A549 (cell line): ENCODE data around the gene SKI. TPM values are rescaled to one million over a fixed set of nuclear protein-coding genes. Genes with fewer than 3 reads are reported as not detected.

Experiments
- ATAC-seq, 2 experiments: fragments of 200-7000 bp in 1 of 2; fragments of >200 bp in 1 of 2; cut with Nextera tagmentation in 1 of 2; cut with Tn5 transposase in 1 of 2; 3 replicates each; pipeline versions ENCODE4 v1.8.0 to v1.9.1; 2018 to 2020; ENCODE audit warnings: mild to moderate bottlenecking in 1 of 2, moderate library complexity in 1 of 2
- CTCF ChIA-PET: fragments of 300-600 bp; sonication (Branson Sonifier 250); formaldehyde crosslinking; extraction: SDS; loops from one replicate; lab custom pipeline; 2021; ENCODE audit warnings: antibody characterized with exemption, inconsistent platforms; lab: Yijun Ruan, JAX
- POLR2A ChIA-PET: fragments of 350-600 bp; formaldehyde crosslinking; extraction: SDS; loops from one replicate; lab custom pipeline; 2021; ENCODE audit warnings: antibody characterized with exemption, inconsistent platforms; lab: Yijun Ruan, JAX
- DNase-seq, 2 experiments: peaks; one replicate each; pipeline versions ENCODE4 v3.0.0 to v3.0.0-alpha.2; 2011 to 2016; ENCODE audit warnings: low read depth in 1 of 2, low spot score in 1 of 2
- FAIRE-seq: peaks from 2 replicates; lab custom pipeline; 2011; peaks lifted over from hg19 to GRCh38; lab: Jason Lieb, UNC
- H3K27ac ChIP-seq, 2 experiments: fragments of >200 bp; sonication (Bioruptor Twin); formaldehyde crosslinking; 3 replicates each; pipeline ENCODE4 v1.5.1; 2016 to 2017
- H3K4me1 ChIP-seq: fragments of >200 bp; sonication (Bioruptor Twin); formaldehyde crosslinking; 3 replicates; pipeline ENCODE4 v1.6.1; 2016
- H3K4me2 ChIP-seq: fragments of >200 bp; sonication (Bioruptor Twin); formaldehyde crosslinking; 3 replicates; pipeline ENCODE4 v1.6.1; 2016
- H3K4me3 ChIP-seq: fragments of >200 bp; sonication (Bioruptor Twin); formaldehyde crosslinking; 3 replicates; pipeline ENCODE4 v1.5.1; 2016
- H3K9me3 ChIP-seq: fragments of >200 bp; sonication (Bioruptor Twin); formaldehyde crosslinking; 3 replicates; pipeline ENCODE4 v1.6.1; 2016
- BHLHE40 ChIP-seq: IDR thresholded peaks from 2 replicates; pipeline ENCODE4 v1.6.1; 2012; ENCODE audit warnings: low read depth, low read length, inconsistent platforms
- CBX8 ChIP-seq: fragments of 200-600 bp; sonication (generic); IDR thresholded peaks from 2 replicates; pipeline ENCODE4 v1.6.1; 2016
- CHD2 ChIP-seq: fragments of 150-350 bp; IDR thresholded peaks from 2 replicates; pipeline ENCODE4 v1.6.1; 2014; ENCODE audit warnings: low read length; ENCODE audit not compliant: partially characterized antibody
- CHD4 ChIP-seq: fragments of 200-600 bp; sonication (generic); IDR thresholded peaks from 2 replicates; pipeline ENCODE4 v1.6.1; 2016; ENCODE audit warnings: antibody characterized with exemption, mild to moderate bottlenecking, borderline replicate concordance
- E2F6 ChIP-seq: IDR thresholded peaks from 2 replicates; pipeline ENCODE4 v1.6.1; 2012; ENCODE audit warnings: low read depth, borderline replicate concordance
- EHF ChIP-seq: fragments of 250-450 bp; sonication (Bioruptor Pico); IDR thresholded peaks from 2 replicates; pipeline ENCODE4 v1.5.0; 2020; ENCODE audit warnings: mild to moderate bottlenecking
- ELK1 ChIP-seq: fragments of 150-350 bp; IDR thresholded peaks from 2 replicates; pipeline ENCODE4 v1.6.1; 2014; ENCODE audit warnings: low read depth, mild to moderate bottlenecking, low read length
- FOSL2 ChIP-seq, 2 experiments: fragments of 450-650 bp in 1 of 2; fragments of >200 bp in 1 of 2; sonication (Bioruptor Twin) in 1 of 2; formaldehyde crosslinking; IDR thresholded peaks; 2 replicates each; pipeline versions ENCODE4 v1.5.0 to v1.6.1; 2016 to 2020; ENCODE audit warnings: mild to moderate bottlenecking in 1 of 2, moderate library complexity in 1 of 2
- FOXS1 ChIP-seq: fragments of 250-450 bp; sonication (Bioruptor Pico); IDR thresholded peaks from 2 replicates; pipeline ENCODE4 v1.5.0; 2020; ENCODE audit warnings: mild to moderate bottlenecking, moderate library complexity
- HMGXB4 ChIP-seq: fragments of 250-450 bp; sonication (Bioruptor Pico); IDR thresholded peaks from 2 replicates; pipeline ENCODE4 v1.5.0; 2021; ENCODE audit warnings: mild to moderate bottlenecking, moderate library complexity, borderline replicate concordance
- HOXA7 ChIP-seq: fragments of 250-450 bp; sonication (Bioruptor Pico); IDR thresholded peaks from 2 replicates; pipeline ENCODE4 v1.5.0; 2020; ENCODE audit warnings: mild to moderate bottlenecking, moderate library complexity
- HOXB5 ChIP-seq: fragments of 250-450 bp; sonication (Bioruptor Pico); IDR thresholded peaks from 2 replicates; pipeline ENCODE4 v1.5.0; 2020; ENCODE audit warnings: mild to moderate bottlenecking, moderate library complexity
- JUNB ChIP-seq: fragments of >200 bp; sonication (Bioruptor Twin); formaldehyde crosslinking; IDR thresholded peaks from 2 replicates; pipeline ENCODE4 v1.6.1; 2016
- MYC ChIP-seq: IDR thresholded peaks from 2 replicates; pipeline ENCODE4 v1.6.1; 2012; ENCODE audit warnings: mild to moderate bottlenecking, inconsistent platforms, low read length, improper control_type of control experiment, borderline replicate concordance
- POLR2A ChIP-seq: IDR thresholded peaks from 2 replicates; pipeline ENCODE4 v1.6.1; 2012; ENCODE audit warnings: mild to moderate bottlenecking, low read length
- RAD21 ChIP-seq, 2 experiments: fragments of >200 bp in 1 of 2; sonication (Bioruptor Twin) in 1 of 2; formaldehyde crosslinking in 1 of 2; IDR thresholded peaks in 1 of 2; conservative IDR thresholded peaks in 1 of 2; 2 replicates in 1 of 2; 3 replicates in 1 of 2; pipeline ENCODE4 v1.6.1; 2012 to 2018; ENCODE audit warnings: inconsistent platforms in 1 of 2
- RARB ChIP-seq: fragments of 250-450 bp; sonication (Bioruptor Pico); IDR thresholded peaks from 2 replicates; pipeline ENCODE4 v1.8.0; 2021; ENCODE audit warnings: mild to moderate bottlenecking, moderate library complexity
- RCOR1 ChIP-seq: fragments of 150-350 bp; IDR thresholded peaks from 2 replicates; pipeline ENCODE4 v1.6.1; 2014; ENCODE audit warnings: antibody characterized with exemption, low read length, low read depth
- REST ChIP-seq: fragments of 200-600 bp; sonication (generic); IDR thresholded peaks from 2 replicates; pipeline ENCODE4 v1.6.1; 2016; ENCODE audit warnings: antibody characterized with exemption, mild to moderate bottlenecking, moderate library complexity
- SMC3 ChIP-seq: fragments of >200 bp; sonication (Bioruptor Twin); formaldehyde crosslinking; IDR thresholded peaks from 3 replicates; pipeline ENCODE4 v1.6.1; 2018; ENCODE audit warnings: inconsistent platforms
- SREBF2 ChIP-seq: fragments of 450-650 bp; IDR thresholded peaks from 2 replicates; pipeline ENCODE4 v1.6.1; 2014; ENCODE audit warnings: mild to moderate bottlenecking, moderate library complexity
- TFCP2L1 ChIP-seq: fragments of 250-450 bp; sonication (Bioruptor Pico); IDR thresholded peaks from 2 replicates; pipeline ENCODE4 v1.5.0; 2021; ENCODE audit warnings: mild to moderate bottlenecking
- TP53 ChIP-seq: fragments of 250-450 bp; sonication (Bioruptor Pico); IDR thresholded peaks from 2 replicates; pipeline ENCODE4 v1.5.0; 2021; ENCODE audit warnings: mild to moderate bottlenecking, moderate library complexity
- ZFP36 ChIP-seq: fragments of 450-650 bp; IDR thresholded peaks from 2 replicates; pipeline ENCODE4 v1.6.1; 2014; ENCODE audit warnings: borderline replicate concordance; ENCODE audit not compliant: partially characterized antibody
- ZNF302 ChIP-seq: fragments of 250-450 bp; sonication (Bioruptor Pico); IDR thresholded peaks from 2 replicates; pipeline ENCODE4 v1.9.0; 2021; ENCODE audit warnings: inconsistent platforms, mild to moderate bottlenecking, moderate library complexity
- WGBS: methylation state at CpG from one replicate; pipeline ENCODE4 v1.1.6; 2017; ENCODE audit errors: missing lambda C conversion rate; 5-methylcytosine and 5-hydroxymethylcytosine counted together
- polyA plus RNA-seq, 4 experiments: library from polyadenylated mRNA; depleted of rRNA in 3 of 4; stranded (reverse); fragments of >200 nt; fragmentation: RNase III in 1 of 4; extraction: RNeasy Plus Mini Kit Qiagen cat#74134 plus additional on column Dnase treatment in 1 of 4; gene quantifications; 2 replicates in 3 of 4; 3 replicates in 1 of 4; pipeline ENCODE4 v1.2.3, GENCODE V29; 2011 to 2017
- TF ChIP-seq, protein P1 (sequence below): fragments of 250-450 bp; sonication (Bioruptor Pico); IDR thresholded peaks from 2 replicates; pipeline ENCODE4 v1.5.0; 2020; ENCODE audit warnings: low read depth, mild to moderate bottlenecking, moderate library complexity

Gene SKI
- polyA plus RNA-seq, 2 of the 4 experiments (the other 2 are of a cell fraction) = 2.8 to 12.0 TPM

DNA sequence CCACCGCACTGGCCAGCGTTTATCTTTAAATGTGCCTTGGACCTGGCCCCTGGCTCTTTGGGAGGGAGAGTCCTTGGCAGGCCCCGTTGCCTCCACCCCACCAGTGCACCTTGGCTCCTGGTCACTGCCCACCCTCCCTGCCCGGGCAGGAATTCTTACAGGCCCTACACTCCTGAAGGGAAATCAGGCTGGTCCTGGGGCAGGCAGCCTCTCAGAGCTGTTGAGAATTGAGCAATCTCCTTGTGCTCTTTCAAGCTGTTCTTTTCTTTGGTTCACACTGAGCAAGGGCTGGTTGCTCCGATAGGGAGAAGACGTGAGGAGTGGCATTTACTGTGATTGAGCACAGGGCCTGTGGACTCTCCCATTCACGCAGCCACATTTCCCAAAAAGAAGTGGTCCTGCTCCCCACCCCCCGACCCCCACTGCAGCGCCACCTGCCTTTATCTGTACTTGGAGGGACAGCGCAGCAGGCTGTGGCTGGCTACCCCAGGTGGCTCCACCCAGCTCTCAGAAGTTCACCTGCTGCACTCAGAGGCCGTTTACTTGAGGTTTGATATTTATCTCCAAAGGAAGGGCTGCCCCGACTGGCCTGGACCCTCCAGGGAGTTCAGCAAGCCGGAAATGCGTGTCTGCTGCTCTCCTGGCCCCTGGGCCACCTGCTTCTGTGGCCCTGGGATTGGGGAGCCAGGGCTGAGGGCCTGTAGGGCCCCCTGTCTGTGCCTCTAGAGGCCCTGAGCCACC lies 47.8 kb downstream of the SKI start:
- TF ChIP-seq MYC = no peak
- TF ChIP-seq JUNB = no peak
- TF ChIP-seq POLR2A = no peak
- no peak for TF ChIP-seq SMC3
- no peak for TF ChIP-seq CHD4
- TF ChIP-seq TP53 (CRISPR knock-in tag) = no peak
- no peak for TF ChIP-seq CBX8
- TF ChIP-seq RCOR1 = no peak
- no peak for TF ChIP-seq TFCP2L1
- TF ChIP-seq, protein P1, sequence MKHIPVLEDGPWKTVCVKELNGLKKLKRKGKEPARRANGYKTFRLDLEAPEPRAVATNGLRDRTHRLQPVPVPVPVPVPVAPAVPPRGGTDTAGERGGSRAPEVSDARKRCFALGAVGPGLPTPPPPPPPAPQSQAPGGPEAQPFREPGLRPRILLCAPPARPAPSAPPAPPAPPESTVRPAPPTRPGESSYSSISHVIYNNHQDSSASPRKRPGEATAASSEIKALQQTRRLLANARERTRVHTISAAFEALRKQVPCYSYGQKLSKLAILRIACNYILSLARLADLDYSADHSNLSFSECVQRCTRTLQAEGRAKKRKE (CRISPR knock-in tag) = no peak
- no peak for TF ChIP-seq SREBF2
- TF ChIP-seq ZFP36 = no peak
- no peak for TF ChIP-seq ZNF302 (CRISPR knock-in tag)
- no peak for TF ChIP-seq EHF (CRISPR knock-in tag)
- TF ChIP-seq HOXB5 (CRISPR knock-in tag) = no peak
- no peak for TF ChIP-seq HOXA7 (CRISPR knock-in tag)
- TF ChIP-seq FOSL2 (IDR thresholded peaks at IDR 0.05) = no peak
- no peak for TF ChIP-seq FOSL2 (CRISPR knock-in tag; IDR thresholded peaks at IDR 0.05)
- no peak for TF ChIP-seq RAD21 (conservative IDR thresholded peaks at IDR 0.05 in 1 of 2, IDR thresholded peaks at IDR 0.05 in 1 of 2)
- no peak overlapping the region for H3K4me2 ChIP-seq
- no peaks in the 10 kb centered on the region for H3K9me3 ChIP-seq
- H3K4me1 ChIP-seq = peaks cover 33% of the 10 kb centered on the region
- ChIA-PET CTCF (interaction anchor here (1.5 to 1.7 kb wide), 2 partner anchors 32 to 80 kb away, joined by 3 read pairs; no protein-coding TSS in a partner anchor), POLR2A (no interaction called here)
- ATAC-seq = no peak
- H3K4me3 ChIP-seq = no peak overlapping the region
- no peak for FAIRE-seq
- DNase-seq = no peak
- H3K27ac ChIP-seq = no peak overlapping the region
- 83% methylated on average over 7 of the region's 14 CpGs for WGBS

DNA sequence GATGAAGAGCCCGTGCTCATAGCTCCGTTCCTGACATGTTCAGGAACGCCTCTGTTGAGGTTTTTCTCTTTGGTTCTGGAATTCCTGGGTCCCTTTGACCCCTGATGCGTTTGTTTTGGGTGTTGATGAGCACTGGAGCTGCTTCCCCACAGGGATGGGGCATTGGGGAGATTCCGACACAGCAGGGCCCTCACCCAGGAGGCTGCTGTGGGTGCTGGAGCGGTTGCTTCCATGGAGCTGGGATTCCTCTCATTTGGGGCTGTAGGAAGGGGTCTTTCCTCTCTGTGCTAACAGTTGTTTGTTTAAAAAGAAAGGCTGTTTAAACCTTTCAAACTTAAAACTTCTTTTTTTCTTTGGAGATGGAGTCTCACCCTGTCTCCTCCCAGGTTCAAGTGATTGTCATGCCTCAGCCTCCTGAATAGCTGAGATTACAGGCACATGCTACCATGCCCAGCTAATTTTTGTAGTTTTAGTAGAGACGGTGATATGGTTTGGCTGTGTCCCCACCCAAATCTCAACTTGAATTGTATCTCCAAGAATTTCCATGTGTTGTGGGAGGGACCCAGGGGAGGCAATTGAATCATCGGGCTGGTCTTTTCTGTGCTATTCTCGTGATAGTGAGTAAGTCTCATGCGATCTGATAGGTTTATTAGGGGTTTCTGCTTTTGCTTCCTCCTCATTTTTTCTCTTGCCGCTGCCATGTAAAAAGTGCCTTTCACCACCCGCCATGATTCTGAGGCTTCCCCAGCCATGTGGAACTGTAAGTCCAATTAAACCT lies 48.9 kb downstream of the SKI start:
- Histone ChIP-seq H3K27ac (no peak overlapping the region), H3K4me1 (peaks cover 26% of the 10 kb centered on the region), H3K4me2 (no peak overlapping the region), H3K9me3 (no peaks in the 10 kb centered on the region), H3K4me3 (no peak overlapping the region)
- no peak for ATAC-seq
- no peak for FAIRE-seq
- ChIA-PET POLR2A (no interaction called here), CTCF (interaction anchor here (1.7 kb wide), 1 partner anchor 81 kb away, joined by 3 read pairs; no protein-coding TSS in a partner anchor)
- WGBS = 77% methylated on average over 12 of the region's 12 CpGs
- no peak for DNase-seq
- TF ChIP-seq POLR2A (no peak), E2F6 (no peak), HOXA7 (CRISPR knock-in tag) (no peak), ELK1 (no peak), RARB (no peak), BHLHE40 (no peak), REST (no peak), HMGXB4 (CRISPR knock-in tag) (no peak), ZFP36 (no peak), FOSL2 (IDR thresholded peaks at IDR 0.05) (no peak), FOSL2 (CRISPR knock-in tag; IDR thresholded peaks at IDR 0.05) (no peak), CHD2 (no peak), FOXS1 (CRISPR knock-in tag) (no peak)
- TF ChIP-seq, protein P1 (CRISPR knock-in tag) = no peak
